IPS-NIHi7 (cell line): ENCODE data around the gene PRKG2.
"Not testable (repeated sequence)": the region's sequence is repeated elsewhere in the genome, so short reads cannot be mapped to it uniquely, and the experiment has no call there.

ENCODE experiments used
- DNase-seq: peaks from one replicate; pipeline ENCODE4 v3.0.0; 2012; ENCODE audit warnings: mixed read lengths; ENCODE audit errors: extremely low spot score

PRKG2 gene, protein sequence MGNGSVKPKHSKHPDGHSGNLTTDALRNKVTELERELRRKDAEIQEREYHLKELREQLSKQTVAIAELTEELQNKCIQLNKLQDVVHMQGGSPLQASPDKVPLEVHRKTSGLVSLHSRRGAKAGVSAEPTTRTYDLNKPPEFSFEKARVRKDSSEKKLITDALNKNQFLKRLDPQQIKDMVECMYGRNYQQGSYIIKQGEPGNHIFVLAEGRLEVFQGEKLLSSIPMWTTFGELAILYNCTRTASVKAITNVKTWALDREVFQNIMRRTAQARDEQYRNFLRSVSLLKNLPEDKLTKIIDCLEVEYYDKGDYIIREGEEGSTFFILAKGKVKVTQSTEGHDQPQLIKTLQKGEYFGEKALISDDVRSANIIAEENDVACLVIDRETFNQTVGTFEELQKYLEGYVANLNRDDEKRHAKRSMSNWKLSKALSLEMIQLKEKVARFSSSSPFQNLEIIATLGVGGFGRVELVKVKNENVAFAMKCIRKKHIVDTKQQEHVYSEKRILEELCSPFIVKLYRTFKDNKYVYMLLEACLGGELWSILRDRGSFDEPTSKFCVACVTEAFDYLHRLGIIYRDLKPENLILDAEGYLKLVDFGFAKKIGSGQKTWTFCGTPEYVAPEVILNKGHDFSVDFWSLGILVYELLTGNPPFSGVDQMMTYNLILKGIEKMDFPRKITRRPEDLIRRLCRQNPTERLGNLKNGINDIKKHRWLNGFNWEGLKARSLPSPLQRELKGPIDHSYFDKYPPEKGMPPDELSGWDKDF

DNA sequence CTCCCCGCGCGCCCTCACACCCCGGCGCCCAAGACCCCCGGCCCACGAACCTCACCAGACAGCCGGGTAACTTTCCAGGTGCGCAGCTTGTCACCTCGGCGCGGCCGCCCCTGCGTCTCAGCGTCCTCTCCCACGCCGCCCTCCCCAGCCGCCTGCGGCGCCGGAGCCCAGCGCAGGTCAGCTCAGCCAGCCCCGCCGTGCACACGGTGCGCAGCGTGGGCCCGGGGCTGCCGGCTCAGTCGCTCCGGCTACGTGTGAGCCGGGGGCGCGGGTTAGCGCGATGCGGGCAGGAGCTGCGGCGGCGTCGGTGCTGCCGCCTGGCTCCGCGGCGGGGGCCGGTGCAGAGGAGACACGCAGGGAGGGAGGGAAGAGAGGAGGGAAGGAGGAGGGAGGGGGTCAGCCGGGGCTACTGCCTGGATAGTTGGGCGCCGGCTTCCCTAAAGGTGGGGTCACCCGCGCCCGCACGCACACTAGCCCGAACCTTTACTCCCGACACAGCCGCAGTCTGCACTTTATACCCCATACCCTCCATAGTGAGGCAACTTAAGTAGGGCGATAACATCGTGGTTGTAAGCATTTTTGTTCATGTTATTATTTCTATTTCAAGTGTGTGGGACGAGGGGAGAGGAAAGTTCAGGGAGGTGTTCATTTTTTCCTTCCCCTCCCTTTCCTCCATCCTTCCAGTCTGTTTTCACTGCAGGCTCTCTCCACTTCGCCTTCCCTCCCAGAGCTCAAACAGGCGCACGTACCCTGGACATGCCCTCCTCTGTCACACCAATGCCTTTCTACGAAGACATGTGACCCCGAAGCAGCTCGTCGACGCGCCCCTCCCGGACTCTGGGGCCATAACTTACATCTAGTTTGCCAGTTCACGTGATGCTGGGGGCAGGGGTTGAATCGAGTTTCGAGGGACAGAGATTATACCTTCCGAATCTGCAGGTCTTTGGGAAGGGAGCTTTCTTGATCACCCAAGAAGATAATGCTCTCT lies at the start of gene PRKG2:
TSS of gene PRKG2 (minus strand) at position 342 of the 988 bp plus-strand sequence. CDS start 10,175 bp downstream, outside the sequence.
- DNase-seq = peak; percentile 47

DNA sequence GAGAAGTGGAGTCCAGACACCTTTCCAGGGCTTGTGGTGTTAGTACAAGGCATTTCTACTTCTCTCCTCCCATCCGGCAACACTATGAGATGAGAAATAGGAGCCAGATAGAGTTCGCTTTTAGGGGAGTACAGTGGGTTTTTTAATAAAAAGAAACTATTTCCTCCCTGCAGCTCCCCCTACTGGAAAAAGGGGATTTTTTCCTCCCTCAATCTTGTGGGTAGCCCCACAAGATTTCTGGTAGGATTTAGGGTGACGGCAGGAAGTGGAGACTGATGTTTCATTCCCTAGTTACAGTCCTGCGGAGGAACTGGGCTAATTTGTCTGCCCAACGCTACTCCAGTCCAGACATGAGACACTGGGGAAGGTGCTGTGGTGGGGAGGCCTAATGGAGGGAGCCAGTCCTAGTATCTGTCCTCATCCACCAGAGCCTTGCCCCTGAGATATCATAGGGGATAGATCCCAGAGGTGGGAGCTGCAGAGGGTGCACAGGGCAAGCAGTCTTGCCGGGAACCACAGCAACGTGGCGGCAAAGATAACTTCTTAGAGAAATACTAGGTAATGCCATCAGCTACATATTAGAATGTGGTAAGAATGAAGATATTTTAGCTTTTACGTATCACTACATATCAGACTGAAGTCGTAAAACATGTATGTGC lies 45.5 kb upstream of the PRKG2 start:
- peak; percentile 46 for DNase-seq

DNA sequence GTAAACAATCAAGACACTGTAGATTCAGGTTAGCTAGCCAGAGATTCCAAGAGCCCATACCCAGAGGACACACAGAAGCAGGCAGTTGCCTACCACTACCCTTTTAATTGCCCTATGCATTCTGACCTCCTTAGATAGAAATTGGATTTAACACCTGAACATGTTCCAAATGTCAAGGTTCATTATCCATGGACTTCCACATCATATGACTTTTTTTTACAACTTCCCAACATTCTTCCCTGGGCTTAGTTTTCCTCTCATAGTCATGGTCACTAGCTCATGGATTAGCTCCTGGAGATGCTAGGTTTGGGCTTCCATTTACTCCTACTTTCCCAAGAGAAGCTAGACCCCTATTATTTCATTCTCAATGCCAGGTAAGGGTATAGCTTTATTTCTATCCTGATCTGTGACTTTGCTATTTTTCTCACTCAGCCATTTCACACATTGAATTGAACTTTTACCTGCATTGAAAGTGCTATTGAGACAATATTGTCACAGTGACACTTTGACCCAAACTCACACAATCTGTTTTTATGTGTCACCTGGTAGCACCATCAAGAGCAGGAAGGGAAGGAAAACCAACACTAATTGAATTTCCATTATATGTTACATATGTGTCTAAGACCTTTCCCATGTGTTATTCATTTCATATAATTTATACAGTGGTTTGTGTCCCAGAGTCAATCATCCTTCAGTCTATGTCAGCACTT lies 44.0 kb upstream of the PRKG2 start:
- no peak for DNase-seq

DNA sequence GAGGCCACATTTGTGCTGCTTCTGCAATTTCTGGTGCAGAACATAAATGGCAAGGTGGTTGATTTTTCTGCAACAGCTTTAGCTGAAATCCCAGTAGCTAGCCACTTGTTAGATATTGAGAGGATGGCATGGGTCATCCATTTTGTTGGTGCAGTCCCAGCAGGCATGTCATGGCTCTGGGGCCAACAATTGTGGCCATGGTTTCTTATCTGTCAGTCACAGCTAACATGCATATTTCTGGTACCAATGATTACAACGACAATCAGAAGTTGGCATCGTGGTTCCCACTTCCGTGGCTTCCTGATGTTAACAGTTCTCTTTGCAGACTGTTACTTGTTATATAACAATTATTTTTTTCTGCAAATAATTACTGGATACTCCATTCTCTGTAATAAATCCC lies 42.8 kb upstream of the PRKG2 start:
- no peak for DNase-seq

DNA sequence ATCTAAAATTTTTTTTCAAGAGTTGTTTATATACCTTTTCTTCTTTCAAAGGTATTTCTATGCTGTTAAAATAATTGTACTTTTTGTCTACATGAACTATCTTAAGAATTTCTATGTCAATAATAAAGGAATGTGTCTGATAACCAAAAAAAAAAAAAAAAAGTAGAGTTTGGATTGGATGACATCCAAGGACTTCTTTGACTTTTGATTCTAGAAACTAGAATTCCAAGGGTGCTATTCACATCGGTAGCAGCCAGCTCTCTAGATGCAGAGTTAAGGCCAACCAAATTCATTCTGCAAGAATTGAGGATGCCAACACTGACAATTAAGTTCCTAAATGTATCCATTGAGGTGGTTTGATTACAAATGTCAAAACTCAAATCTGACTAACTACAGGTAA lies 42.0 kb upstream of the PRKG2 start:
- DNase-seq = no peak

DNA sequence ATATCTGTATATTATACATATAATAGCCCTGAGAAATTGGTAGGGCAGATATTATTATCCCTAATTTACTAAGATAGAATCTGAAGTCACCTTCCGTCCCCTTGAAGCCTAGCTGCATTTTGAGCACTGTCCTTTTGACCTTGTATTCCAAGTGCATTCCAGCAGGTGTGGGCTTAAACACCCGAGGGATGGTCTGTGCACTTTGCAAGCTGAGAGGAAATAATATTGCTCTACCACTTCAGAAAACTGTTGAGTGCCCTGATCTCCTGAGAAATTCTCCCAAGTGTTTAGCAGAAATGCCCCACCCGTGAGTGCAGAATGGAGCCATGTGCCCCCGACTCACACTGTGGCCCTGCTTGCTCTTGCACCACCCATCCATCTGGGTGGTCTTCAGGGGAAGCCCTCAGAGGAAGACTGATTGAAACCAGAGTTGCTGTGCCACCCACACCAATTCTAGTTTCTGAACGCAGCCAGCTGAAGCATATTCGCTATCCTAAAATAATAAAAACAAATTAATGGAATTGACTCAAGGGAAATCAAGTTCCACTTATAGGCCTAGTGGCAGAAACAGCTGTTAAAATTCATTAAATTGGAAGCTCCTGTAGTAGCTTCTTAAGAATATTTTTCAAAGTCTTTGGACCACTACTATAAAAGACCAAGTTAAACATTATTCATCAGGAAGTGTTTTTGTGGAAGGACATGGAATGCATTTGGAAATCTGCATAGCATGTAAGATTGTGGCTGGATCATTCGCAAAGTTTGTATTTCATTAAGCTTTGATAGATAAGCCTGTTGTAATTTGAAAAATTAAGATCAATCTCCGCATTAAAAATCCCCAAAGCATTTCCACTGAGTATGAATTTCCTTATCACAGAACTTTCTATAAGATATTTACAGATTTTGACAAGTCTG lies 41.3 kb upstream of the PRKG2 start:
- DNase-seq = no peak

DNA sequence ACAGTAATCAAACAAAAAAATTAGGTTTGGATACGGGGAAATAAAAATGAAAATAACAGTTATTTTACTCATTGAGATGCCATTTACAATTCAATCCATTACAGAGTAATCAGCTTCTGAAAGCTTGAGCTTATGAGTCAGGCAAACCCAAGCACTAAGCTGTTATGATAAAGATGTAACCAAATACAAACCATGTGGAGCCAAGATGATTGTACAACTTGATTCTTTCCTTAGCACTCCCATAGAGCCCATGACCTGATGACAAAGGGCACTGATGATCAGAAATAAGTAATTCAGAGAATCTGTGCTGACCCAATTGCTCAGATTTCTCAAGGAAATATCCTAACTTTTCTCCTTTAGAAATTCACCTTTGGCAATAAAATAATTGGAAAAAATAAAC lies 40.5 kb upstream of the PRKG2 start:
- no peak for DNase-seq

DNA sequence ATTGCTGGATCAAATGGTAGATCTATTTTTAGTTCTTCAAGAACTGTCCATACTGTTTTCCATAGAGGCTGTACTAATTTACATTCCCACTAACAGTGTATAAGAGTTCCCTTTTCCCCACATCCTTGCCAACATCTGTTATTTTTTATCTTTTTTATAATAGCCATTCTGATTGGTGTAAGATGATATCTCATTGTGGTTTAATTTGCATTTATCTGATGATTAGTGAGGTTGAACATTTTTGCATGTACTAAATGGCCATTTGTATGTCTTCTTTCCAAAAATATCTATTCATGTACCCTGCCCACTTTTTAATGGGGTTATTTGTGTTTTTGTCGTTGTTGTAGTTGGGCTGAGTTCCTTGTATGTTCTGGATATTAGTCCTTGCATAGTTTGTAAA lies 35.4 kb upstream of the PRKG2 start:
- no peak for DNase-seq

DNA sequence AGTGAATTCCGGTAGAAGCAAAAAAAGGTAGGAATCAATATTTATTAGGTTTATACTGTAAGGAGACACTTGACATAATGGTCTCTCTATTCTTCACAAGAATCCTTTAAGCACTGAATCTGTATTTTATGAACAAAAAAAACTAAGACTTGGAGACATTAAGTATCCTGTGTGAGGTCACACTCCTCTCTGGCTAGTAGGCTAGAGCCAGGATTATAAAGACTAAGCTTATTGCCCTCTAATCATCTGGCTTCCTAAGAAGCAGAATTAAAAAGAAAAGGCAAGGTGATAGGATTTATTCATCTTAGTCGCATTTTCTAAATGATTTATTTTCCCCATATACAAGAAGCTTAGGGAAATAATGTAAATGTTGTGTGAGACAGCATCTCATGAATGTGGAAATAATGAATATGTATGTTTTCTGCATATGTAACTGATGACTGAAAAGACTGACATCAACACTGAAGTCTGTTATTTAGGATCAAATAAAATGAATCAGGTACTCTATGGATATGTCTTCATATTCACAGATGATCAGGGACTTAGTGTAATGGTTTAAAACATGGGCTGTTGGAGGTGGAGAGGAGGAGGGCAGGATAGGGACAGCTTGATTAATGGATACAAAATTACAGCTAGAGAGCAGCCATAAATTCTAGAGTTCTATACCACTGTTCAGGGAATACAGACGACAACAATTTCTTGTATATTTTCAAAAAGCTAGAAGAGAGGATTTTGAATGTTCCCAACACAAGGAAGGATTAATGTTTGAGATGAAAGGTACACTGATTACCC lies 30.4 kb upstream of the PRKG2 start:
- DNase-seq = no peak

DNA sequence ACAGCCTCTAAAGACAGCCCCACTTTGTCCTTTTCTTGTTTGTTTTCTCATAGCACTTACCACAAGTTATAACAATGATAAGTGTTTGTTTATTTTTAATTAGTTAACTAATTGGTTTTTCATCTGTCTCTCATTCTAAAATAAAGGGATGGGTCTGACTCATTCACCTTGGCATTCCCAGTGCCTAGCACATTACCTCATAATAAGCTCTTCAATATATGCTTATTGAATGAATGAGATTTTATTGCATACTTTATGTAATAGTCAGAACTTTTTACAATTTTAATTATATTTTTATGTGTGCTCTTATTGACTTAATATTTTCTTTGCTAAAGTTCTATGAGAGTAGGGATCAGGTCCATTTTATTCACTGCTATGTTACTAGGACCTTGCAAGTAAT lies 22.8 kb upstream of the PRKG2 start:
- no peak for DNase-seq

DNA sequence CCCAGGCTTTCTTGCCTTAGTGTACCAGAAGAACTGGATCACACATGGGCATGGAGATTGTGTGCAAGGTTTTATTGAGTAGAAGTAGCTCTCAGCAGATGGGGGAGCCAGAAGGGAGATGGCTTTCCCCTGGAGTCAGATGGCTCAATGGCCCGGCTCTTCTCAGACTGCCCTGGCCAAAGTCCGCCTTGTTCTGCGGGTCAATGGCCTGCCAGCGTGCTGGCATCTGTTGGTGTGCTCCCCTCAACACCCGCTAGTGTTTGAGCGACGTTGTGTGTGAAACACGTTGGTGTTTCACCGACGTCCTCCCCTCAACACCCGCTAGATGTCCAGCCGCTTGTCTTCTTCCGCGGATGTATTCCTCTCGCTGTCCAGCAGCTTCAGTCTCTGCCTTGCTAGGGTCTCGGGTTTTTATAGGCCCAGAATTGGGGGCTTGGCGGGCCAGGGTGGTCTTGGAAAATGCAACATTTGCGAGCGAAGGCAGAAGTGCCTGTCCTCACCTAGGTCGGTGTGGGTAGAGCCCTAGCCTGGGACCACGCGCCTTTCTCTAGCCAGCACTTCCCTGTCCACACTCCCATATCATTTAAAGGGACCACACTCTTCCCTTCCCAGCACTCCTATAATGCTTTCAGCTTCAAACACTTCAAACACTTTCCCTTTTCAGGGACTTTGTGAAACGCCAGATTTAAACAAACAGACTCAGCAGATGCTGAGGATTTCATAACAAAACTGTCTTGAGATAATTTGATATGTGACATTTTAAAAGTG lies 21.1 kb upstream of the PRKG2 start:
- no peak for DNase-seq

DNA sequence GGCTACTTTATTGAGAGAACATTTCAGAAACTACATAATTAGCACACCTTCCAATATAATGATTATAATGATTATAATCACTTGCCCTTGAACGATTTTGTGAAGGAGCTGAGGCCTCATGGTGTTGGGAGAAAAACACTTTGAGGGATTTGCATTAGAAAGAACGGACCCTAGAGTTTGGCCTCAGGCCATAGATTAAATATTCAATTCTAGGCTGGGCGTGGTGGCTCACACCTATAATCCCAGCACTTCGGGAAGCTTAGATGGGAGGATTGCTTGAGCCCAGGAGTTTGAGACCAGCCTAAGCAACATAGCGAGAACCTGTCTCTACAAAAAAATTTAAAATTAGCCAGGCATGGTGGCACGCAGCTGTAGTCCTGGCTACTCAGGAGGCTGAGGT lies 12.9 kb upstream of the PRKG2 start:
- no peak for DNase-seq

DNA sequence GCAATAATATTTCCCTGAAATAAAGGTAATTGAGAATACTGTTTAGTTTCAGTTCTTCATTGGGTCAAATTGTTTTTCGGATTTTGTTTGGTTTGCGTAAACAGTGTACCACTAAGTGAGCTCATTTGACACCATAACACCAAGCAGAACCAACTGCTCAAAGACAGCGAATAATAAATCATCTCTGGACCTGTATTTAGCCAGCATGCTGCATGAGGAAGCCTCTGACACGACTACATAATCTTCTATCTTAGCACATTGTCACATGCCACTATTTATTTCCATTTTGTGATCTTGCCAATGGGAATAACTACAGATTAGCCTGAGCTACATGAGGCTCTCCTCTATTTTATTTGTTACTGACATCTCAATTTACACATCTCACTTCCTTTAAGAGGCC lies 12.1 kb upstream of the PRKG2 start:
- DNase-seq = no peak

DNA sequence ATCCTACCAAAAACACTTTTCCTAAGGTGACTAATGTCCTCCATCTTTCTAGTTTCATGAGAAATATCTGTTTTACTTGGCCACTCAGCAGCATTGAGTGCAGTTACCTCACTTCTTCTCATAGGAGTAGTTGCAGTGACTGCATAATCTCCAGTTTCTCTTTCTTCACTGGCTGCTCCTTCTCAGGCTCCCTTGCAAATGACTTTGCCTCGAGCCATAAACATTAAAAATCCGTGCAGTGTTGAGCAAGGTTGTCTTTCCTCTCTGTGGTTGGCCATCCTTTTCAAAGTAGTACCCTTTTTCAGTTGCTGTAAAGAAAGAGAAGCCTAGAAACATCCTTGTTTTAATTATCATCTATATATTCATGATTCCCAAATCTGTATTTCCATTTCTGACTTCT lies 10.2 kb upstream of the PRKG2 start:
- DNase-seq = no peak

DNA sequence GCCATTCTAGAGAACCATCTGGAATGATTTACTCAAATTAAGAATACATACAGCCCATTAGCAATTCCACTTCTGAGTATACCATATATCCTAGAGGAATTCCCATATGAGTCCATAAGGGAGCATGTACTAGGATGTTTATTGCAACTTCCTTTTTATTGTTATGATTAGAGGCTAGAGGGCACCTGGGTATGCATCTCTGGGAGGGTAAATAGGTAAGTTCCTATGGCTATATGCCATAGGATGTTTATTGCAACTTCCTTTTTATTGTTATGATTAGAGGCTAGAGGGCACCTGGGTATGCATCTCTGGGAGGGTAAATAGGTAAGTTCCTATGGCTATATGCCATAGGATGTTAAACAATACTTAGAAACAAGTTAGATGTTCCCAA lies 7.1 kb upstream of the PRKG2 start:
- DNase-seq = not testable (repeated sequence)

DNA sequence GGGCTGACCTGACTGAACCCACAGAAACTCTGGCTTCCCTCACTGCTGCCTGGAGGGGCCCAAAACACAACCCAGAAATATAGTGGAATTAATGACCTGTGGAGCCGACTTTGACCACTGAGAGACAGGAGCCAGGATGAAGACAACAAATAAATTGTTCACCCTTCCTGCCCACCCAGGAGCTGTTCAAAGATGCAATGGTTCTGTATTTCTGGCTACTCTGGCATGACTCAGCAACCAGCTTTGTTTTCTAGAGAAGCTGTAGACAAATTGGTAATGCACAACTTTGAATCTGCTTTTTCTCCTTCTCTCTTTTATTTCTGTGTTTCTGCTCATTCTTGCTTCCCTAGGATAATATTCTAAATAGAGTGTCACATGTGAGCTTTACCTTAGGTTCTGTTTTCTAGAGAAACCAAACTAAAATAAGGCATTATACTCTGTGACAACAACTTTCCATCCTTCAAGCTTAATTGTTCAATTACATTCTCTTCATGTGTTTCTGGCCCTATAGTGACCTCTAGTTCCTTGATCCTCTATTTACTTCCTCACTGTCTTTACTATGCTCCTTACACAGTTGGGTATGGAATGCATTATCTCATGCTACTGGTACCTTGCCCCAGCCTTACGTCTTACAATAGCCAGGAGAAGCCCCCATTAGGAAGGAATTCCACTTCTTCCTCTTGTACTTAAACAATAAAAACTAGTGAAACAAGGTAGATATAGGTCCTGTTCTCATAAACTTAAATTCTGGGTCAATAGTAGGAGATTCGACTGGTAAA lies 6.5 kb upstream of the PRKG2 start:
- DNase-seq = no peak

DNA sequence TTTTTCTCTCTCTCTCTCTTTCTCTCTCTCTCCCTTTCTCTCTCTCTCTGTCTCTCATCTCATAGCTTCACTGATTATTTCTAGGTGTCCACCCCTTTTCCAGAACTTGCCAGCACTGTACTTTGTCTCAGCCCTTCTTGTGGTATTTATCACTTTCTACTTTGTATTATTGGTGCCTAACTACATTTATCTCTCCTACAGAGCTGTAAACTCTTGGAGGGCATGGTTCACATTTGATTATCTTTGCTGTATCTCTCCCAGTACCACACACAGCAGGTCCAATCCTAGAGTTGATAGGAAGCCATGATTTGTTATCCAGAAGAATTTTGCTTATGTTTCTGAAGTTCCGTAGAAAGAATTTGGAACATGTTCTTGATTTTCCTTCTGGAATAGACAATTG lies 5.2 kb upstream of the PRKG2 start:
- DNase-seq = no peak
